ENCODE measurements around the gene SOWAHB. TPM values are rescaled to one million over a fixed set of nuclear protein-coding genes. Genes with fewer than 3 reads are reported as not detected.

Gene SOWAHB
- total RNA-seq, 2 donors from 2014 or later, result not detected

DNA sequence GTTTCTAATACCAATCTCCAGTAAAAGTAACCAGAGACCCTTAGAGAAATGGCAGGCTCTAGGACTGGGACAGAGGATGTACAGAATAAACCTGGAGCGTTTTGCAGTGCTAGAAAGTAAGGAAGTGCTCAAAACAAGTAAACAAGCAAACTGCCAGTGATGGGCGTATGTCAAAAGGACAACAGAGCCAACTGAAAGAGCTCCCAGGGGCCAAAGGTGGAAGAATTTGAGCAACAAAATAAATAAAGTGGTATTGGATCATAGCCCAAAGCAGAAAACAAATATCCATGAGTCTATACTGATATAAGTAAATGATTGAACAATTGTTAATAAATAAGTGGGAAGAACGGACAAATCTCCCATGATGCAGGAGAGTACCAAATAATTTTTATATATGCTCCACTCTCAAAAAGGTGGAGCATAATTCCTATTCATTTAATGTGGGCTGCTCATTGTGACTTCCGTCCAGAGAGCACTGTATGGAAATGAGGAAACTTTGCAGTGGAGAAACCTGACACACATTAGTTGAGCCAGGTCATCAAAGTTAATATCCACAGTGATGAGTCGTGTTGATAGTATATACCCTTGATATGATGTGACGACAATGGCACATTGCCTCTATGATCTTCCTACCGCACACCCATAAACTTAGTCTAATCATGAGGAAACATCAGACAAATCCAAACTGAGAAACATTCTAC is 33.8 kb upstream of the SOWAHB start:
- no peak for DNase-seq (ENCODE audit: low spot score)
- Histone ChIP-seq H3K27me3 (no peaks in the 10 kb centered on the region), H3K4me3 (no peak overlapping the region), H3K36me3 (no peaks in the 10 kb centered on the region), H3K4me1 (no peaks in the 10 kb centered on the region), H3K27ac (no peak overlapping the region), H3K9me3 (no peaks in the 10 kb centered on the region)
- TF ChIP-seq, protein P1, sequence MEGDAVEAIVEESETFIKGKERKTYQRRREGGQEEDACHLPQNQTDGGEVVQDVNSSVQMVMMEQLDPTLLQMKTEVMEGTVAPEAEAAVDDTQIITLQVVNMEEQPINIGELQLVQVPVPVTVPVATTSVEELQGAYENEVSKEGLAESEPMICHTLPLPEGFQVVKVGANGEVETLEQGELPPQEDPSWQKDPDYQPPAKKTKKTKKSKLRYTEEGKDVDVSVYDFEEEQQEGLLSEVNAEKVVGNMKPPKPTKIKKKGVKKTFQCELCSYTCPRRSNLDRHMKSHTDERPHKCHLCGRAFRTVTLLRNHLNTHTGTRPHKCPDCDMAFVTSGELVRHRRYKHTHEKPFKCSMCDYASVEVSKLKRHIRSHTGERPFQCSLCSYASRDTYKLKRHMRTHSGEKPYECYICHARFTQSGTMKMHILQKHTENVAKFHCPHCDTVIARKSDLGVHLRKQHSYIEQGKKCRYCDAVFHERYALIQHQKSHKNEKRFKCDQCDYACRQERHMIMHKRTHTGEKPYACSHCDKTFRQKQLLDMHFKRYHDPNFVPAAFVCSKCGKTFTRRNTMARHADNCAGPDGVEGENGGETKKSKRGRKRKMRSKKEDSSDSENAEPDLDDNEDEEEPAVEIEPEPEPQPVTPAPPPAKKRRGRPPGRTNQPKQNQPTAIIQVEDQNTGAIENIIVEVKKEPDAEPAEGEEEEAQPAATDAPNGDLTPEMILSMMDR (IDR thresholded peaks at IDR 0.05), result no peak

- Histone ChIP-seq H3K27me3 (no peaks in the 10 kb centered on the region), H3K4me3 (no peak overlapping the region), H3K9me3 (no peaks in the 10 kb centered on the region), H3K4me1 (no peaks in the 10 kb centered on the region), H3K27ac (no peak overlapping the region), H3K36me3 (no peaks in the 10 kb centered on the region)
- TF ChIP-seq, protein P1 (IDR thresholded peaks at IDR 0.05), result no peak
- no peak for DNase-seq (ENCODE audit: low spot score)
Measured at GRCh38 chr4:76931087-76931486, 33.1 kb upstream of the SOWAHB start.

DNA sequence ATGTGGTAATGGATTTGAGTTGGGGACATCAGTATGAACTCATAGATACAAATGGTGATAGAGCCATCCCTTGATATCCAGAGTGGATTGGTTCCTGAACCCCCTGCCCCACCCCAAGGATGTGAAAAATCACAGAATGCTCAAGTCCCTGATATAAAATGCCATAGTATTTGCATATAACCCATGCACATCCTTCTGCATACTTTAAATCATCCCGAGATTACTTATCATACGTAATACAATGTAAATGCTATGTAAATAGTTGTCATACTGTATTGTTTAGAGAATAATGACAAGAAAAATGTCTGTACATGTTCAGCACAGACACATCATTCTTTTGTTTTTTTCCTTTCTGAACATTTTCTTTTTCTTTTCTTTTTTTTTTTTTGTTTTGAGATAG is 32.7 kb upstream of the SOWAHB start:
- H3K4me3 ChIP-seq, result no peak overlapping the region
- no peaks in the 10 kb centered on the region for H3K36me3 ChIP-seq
- no peaks in the 10 kb centered on the region for H3K27me3 ChIP-seq
- TF ChIP-seq, protein P1 (IDR thresholded peaks at IDR 0.05), result no peak
- no peak overlapping the region for H3K27ac ChIP-seq
- H3K4me1 ChIP-seq, result no peaks in the 10 kb centered on the region
- no peaks in the 10 kb centered on the region for H3K9me3 ChIP-seq
- no peak for DNase-seq (ENCODE audit: low spot score)

GRCh38 chr4:76926841-76927240 is 28.9 kb upstream of the SOWAHB start:
- no peak for DNase-seq (ENCODE audit: low spot score)
- no peaks in the 10 kb centered on the region for H3K36me3 ChIP-seq
- no peak overlapping the region for H3K4me3 ChIP-seq
- no peaks in the 10 kb centered on the region for H3K9me3 ChIP-seq
- TF ChIP-seq, protein P1 (IDR thresholded peaks at IDR 0.05), result no peak
- no peak overlapping the region for H3K27ac ChIP-seq
- no peaks in the 10 kb centered on the region for H3K4me1 ChIP-seq
- no peaks in the 10 kb centered on the region for H3K27me3 ChIP-seq

DNA sequence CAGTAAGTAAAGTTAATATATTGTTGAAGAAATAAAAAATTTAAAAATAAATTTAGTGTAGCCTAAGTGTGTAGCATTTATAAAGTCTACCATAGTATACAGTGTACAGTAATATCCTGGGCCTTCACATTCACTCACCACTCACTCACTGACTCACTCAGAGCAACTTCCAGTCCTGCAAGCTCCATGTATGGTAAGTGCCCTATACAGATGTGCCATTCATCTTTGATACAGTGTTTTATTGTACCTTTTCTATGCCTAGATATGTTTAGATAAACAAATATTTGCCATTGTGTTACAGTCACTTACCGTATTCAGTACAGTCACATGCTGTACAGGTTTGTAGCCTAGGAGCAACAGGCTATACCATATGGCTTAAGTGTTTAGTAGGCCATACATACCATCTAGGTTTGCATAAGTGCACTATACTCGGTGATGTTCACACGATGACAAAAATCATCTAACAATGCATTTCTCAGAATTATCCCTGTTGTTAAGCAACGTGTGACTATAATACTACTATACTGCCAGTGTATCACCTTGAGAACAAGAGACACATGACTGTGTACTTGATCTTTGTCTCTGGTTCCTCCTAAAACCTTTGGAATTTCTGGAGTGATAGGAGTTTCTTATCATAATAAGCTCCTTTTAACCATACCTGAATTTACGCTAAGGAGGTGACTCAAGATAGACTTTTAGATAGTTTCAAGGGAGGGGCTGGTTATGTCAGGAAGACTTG is 25.8 kb upstream of the SOWAHB start:
- Histone ChIP-seq H3K27ac (no peak overlapping the region), H3K4me3 (no peak overlapping the region), H3K9me3 (no peaks in the 10 kb centered on the region), H3K27me3 (no peaks in the 10 kb centered on the region), H3K4me1 (no peaks in the 10 kb centered on the region), H3K36me3 (no peaks in the 10 kb centered on the region)
- TF ChIP-seq, protein P1 (IDR thresholded peaks at IDR 0.05), result no peak
- DNase-seq (ENCODE audit: low spot score), result no peak
